OCI-LY1 (cell line): Measurements from ENCODE around the gene MSRB3.

Experiments used
- H2AFZ ChIP-seq: fragments of 200-600 bp; sonication (generic), shearing (Covaris generic); 2 replicates; pipeline ENCODE4 v1.6.0; 2014; ENCODE audit warnings: antibody characterized with exemption, mild to moderate bottlenecking, low read length
- H3F3A ChIP-seq: fragments of 200-600 bp; sonication (generic), shearing (Covaris generic); 2 replicates; pipeline ENCODE4 v1.6.0; 2014; ENCODE audit warnings: mild to moderate bottlenecking, antibody characterized with exemption, low read length, moderate library complexity; ENCODE audit not compliant: insufficient read depth
- H3K27ac ChIP-seq: fragments of 200-600 bp; sonication (generic); 2 replicates; pipeline ENCODE4 v1.5.1; 2014; ENCODE audit warnings: low read length, mixed run types, mild to moderate bottlenecking, low read depth; ENCODE audit not compliant: poor library complexity, severe bottlenecking
- H3K27me3 ChIP-seq: fragments of 200-600 bp; sonication (generic); 2 replicates; pipeline ENCODE4 v1.6.0; 2014; ENCODE audit warnings: antibody characterized with exemption, mild to moderate bottlenecking, low read length, moderate library complexity; ENCODE audit not compliant: insufficient read depth
- H3K36me3 ChIP-seq: fragments of 200-600 bp; sonication (generic); 2 replicates; pipeline ENCODE4 v1.6.1; 2014; ENCODE audit warnings: mild to moderate bottlenecking, antibody characterized with exemption, low read length, moderate library complexity, mixed read lengths; ENCODE audit not compliant: insufficient read depth
- H3K4me1 ChIP-seq: fragments of 200-600 bp; sonication (generic); 2 replicates; pipeline ENCODE4 v1.5.1; 2014; ENCODE audit warnings: mild to moderate bottlenecking, low read length, moderate library complexity; ENCODE audit not compliant: insufficient read depth, severe bottlenecking
- H3K4me2 ChIP-seq: fragments of 200-600 bp; sonication (generic), shearing (Covaris generic); 2 replicates; pipeline ENCODE4 v1.6.1; 2014; ENCODE audit warnings: low read length
- H3K4me3 ChIP-seq: fragments of 200-600 bp; sonication (generic); 2 replicates; pipeline ENCODE4 v1.5.1; 2014; ENCODE audit warnings: low read length, low read depth, mild to moderate bottlenecking, mixed read lengths; ENCODE audit not compliant: poor library complexity, severe bottlenecking
- H3K79me2 ChIP-seq: fragments of 200-600 bp; shearing (Covaris generic); 2 replicates; pipeline ENCODE4 v1.6.1; 2016; ENCODE audit warnings: mixed run types, low read length, mixed read lengths; ENCODE audit not compliant: insufficient read depth
- H3K9ac ChIP-seq: fragments of 200-600 bp; sonication (generic), shearing (Covaris generic); 2 replicates; pipeline ENCODE4 v1.6.1; 2014; ENCODE audit warnings: mild to moderate bottlenecking, low read length, mixed read lengths
- H3K9me2 ChIP-seq: fragments of 200-600 bp; sonication (generic), shearing (Covaris generic); 2 replicates; pipeline ENCODE4 v1.6.1; 2014; ENCODE audit warnings: low read depth, mild to moderate bottlenecking, low read length, mixed read lengths
- H3K9me3 ChIP-seq: fragments of 200-600 bp; shearing (Covaris generic); 2 replicates; pipeline ENCODE4 v1.6.1; 2014; ENCODE audit warnings: low read length, mixed read lengths
- H4K20me1 ChIP-seq: fragments of 200-600 bp; sonication (generic), shearing (Covaris generic); 2 replicates; pipeline ENCODE4 v1.6.0; 2016; ENCODE audit warnings: mild to moderate bottlenecking, low read length; ENCODE audit not compliant: insufficient read depth
- EZH2 ChIP-seq: fragments of 200-600 bp; sonication (generic), shearing (Covaris generic); IDR thresholded peaks from 2 replicates; pipeline ENCODE4 v1.8.0; 2017; ENCODE audit warnings: borderline replicate concordance, mixed run types, mild to moderate bottlenecking, antibody characterized with exemption, low read length, moderate library complexity, mixed read lengths
- TF ChIP-seq, protein P1 (sequence below): fragments of 200-600 bp; sonication (generic), shearing (Covaris generic); IDR thresholded peaks from 2 replicates; pipeline ENCODE4 v1.5.1; 2017; ENCODE audit warnings: mild to moderate bottlenecking, antibody characterized with exemption, low read length, moderate library complexity, mixed read lengths

MSRB3 gene

DNA sequence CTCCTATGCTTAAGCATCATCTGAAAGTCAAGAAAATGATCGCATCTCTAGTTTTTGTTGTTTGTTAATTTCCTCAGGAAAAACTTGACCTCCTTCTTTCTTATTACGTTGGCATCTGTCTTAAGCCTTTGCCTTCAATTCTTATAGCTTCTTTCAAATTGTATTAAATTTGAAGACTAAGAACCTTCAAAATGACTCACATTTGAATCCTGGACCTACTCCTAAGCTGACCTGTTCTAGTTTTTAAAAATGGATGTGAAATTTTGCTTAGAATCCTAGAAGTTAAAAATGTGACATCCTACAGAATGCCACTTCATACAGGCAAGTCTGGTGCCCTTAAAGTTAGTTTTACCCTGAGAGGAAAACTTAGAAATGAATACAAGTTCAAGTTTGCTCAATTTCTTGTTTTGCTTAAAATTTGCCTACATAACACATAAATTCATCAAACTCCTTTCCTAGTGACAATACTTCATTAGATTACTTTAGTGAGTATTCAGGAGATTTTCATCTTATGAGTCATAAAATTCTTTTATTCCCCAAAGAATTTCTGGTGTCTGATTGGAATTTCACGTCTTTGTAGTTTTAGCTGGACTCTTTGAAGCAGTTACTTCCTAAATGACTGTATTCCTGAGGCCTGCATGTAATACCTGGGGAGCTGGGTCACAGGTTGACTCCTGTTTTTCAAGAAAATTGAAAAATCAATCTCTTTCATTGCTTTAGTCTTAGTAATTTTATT lies 152.3 kb downstream of the MSRB3 start:
- Histone ChIP-seq H3K4me2 (no peak overlapping the region), H3K27me3 (no peaks in the 10 kb centered on the region), H2AFZ (no peak overlapping the region), H3K36me3 (no peaks in the 10 kb centered on the region), H3K79me2 (no peaks in the 10 kb centered on the region), H3K4me3 (no peak overlapping the region), H3F3A (no peaks in the 10 kb centered on the region), H3K4me1 (no peaks in the 10 kb centered on the region), H3K27ac (no peak overlapping the region), H3K9ac (no peak overlapping the region), H3K9me2 (no peaks in the 10 kb centered on the region), H3K9me3 (no peaks in the 10 kb centered on the region), H4K20me1 (no peaks in the 10 kb centered on the region)
- TF ChIP-seq, protein P1, sequence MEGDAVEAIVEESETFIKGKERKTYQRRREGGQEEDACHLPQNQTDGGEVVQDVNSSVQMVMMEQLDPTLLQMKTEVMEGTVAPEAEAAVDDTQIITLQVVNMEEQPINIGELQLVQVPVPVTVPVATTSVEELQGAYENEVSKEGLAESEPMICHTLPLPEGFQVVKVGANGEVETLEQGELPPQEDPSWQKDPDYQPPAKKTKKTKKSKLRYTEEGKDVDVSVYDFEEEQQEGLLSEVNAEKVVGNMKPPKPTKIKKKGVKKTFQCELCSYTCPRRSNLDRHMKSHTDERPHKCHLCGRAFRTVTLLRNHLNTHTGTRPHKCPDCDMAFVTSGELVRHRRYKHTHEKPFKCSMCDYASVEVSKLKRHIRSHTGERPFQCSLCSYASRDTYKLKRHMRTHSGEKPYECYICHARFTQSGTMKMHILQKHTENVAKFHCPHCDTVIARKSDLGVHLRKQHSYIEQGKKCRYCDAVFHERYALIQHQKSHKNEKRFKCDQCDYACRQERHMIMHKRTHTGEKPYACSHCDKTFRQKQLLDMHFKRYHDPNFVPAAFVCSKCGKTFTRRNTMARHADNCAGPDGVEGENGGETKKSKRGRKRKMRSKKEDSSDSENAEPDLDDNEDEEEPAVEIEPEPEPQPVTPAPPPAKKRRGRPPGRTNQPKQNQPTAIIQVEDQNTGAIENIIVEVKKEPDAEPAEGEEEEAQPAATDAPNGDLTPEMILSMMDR, result no peak
- no peak for TF ChIP-seq EZH2

GRCh38 chr12:65432114-65432513 lies 153.6 kb downstream of the MSRB3 start:
- Histone ChIP-seq H3K4me1 (no peaks in the 10 kb centered on the region), H3K79me2 (no peaks in the 10 kb centered on the region), H3K4me3 (no peak overlapping the region), H3K9me2 (no peaks in the 10 kb centered on the region), H3K4me2 (no peak overlapping the region), H3K9ac (no peak overlapping the region), H3K9me3 (no peaks in the 10 kb centered on the region), H3F3A (no peaks in the 10 kb centered on the region), H3K36me3 (no peaks in the 10 kb centered on the region), H4K20me1 (no peaks in the 10 kb centered on the region), H3K27me3 (no peaks in the 10 kb centered on the region), H3K27ac (no peak overlapping the region), H2AFZ (no peak overlapping the region)
- TF ChIP-seq EZH2, result no peak
- TF ChIP-seq, protein P1, result no peak

GRCh38 chr12:65432651-65433050 lies 154.2 kb downstream of the MSRB3 start:
- Histone ChIP-seq H3K79me2 (no peaks in the 10 kb centered on the region), H3K27ac (no peak overlapping the region), H3K9me3 (no peaks in the 10 kb centered on the region), H3K36me3 (no peaks in the 10 kb centered on the region), H3K4me3 (no peak overlapping the region), H2AFZ (no peak overlapping the region), H3K4me1 (no peaks in the 10 kb centered on the region), H3K9ac (no peak overlapping the region), H3K9me2 (no peaks in the 10 kb centered on the region), H3K4me2 (no peak overlapping the region), H3F3A (no peaks in the 10 kb centered on the region), H4K20me1 (no peaks in the 10 kb centered on the region), H3K27me3 (no peaks in the 10 kb centered on the region)
- no peak for TF ChIP-seq EZH2
- TF ChIP-seq, protein P1, result no peak
